Inflammatory macrophage (primary cell): Measurements from ENCODE around the gene CATSPERZ.

Source experiments
- DNase-seq, 2 donors: peaks; one replicate each; pipeline ENCODE4 v3.0.0-alpha.2; 2020 to 2022

The CATSPERZ gene

DNA sequence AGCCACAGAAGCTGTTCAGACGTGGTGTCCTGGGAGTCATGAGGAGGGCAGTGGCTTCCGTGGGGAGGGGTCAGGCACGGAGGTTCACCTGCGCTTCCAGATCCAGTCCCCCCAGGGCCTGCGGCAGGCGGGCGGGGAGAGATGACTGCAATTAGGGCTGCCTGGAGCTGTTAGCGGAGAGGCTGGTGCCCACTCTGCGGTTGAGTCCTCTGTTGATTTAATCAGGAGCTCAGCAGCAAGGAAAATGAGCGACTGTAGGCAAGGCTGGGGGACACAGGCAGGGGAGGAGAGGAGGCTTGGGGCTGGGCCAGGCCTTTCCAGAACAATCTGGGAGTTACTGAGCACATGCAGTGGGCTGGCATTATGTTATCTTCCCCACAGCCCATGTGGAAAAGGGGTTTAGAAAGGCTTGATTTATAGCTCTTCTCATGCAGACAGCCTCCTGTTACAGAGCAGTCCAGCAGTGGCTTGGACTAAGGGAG is 35.7 kb upstream of the CATSPERZ start:
- DNase-seq, result no peak

DNA sequence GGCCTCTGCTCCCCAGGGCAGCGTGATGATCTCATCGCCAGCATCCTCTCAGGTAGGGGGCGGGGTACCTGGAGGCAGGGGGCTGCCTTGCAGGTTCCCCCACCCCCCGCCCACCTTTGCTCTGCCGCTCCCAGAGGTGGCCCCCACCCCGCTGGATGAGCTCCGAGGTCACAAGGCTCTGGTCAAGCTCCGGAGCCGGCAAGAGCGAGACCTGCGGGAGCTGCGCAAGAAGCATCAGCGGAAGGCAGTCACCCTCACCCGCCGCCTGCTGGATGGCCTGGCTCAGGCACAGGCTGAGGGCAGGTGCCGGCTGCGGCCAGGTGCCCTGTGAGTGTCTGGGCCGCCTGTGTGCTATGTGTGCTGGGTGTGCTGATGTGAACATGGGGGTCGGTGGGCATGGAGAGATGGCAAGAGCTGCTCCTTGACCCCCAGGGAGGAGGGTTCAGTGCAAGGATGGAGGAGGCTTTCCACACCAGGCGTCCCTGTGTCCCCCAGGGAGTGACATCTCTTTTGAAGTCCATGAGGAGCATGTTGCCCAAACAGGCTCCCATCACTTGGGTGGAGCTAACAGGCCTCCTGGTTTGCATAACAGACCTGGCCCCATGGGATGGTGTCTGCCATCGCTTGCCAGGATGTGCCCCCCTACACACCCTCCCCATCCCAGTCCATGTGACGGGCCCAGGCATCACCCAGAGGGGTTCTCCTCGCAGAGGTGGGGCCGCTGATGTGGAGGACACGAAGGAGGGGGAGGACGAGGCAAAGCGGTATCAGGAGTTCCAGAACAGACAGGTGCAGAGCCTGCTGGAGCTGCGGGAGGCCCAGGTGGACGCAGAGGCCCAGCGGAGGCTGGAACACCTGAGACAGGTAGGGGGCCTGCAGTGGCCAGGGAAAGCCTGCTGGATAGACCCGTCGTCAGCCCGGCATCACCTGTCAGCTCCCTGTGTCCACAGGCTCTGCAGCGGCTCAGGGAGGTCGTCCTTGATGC is 34.7 kb upstream of the CATSPERZ start:
- no peak for DNase-seq

DNA sequence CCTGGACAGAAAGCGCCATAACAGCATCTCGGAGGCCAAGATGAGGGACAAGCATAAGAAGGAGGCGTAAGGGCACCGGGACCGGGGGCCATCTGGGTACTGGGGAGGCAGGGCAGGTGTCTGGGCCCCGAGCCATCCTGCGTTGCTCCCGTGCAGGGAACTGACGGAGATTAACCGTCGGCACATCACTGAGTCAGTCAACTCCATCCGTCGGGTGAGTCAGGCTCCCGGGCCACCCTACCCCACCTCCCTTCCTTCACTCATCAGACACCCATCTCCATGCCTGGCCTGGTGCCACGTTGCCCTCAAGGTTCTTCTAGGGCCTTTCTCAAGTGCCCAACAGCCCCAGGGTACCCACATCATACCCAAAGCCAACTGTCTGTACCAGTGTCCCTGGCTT is 33.8 kb upstream of the CATSPERZ start:
- DNase-seq, result no peak

DNA sequence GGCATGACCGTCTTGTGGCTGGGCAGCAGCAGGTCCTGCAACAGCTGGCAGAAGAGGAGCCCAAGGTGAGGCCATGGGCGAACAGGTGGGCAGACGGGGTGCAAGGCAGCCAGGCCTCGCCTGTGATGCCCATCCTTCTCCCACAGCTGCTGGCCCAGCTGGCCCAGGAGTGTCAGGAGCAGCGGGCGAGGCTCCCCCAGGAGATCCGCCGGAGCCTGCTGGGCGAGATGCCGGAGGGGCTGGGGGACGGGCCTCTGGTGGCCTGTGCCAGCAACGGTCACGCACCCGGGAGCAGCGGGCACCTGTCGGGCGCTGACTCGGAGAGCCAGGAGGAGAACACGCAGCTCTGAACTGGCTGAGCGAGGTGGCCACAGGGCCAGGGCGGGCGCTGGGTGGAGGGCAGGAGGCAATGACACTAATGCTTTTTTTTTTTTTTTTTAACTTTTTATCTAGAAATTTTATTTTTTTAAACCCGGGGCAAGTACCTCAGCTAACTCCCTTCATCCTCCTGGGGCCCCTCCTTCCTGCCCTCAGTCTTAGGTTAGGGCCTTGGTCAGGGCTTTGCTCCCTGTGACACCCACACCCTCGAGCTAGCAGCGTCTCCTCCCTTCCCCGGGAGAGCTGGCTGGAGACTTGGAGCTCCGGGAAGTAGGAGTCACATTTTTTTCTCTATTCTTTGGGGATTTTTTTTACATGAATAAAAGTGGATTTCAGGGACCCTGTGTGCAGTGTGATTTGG is 32.8 kb upstream of the CATSPERZ start:
- DNase-seq, result no peak

DNA sequence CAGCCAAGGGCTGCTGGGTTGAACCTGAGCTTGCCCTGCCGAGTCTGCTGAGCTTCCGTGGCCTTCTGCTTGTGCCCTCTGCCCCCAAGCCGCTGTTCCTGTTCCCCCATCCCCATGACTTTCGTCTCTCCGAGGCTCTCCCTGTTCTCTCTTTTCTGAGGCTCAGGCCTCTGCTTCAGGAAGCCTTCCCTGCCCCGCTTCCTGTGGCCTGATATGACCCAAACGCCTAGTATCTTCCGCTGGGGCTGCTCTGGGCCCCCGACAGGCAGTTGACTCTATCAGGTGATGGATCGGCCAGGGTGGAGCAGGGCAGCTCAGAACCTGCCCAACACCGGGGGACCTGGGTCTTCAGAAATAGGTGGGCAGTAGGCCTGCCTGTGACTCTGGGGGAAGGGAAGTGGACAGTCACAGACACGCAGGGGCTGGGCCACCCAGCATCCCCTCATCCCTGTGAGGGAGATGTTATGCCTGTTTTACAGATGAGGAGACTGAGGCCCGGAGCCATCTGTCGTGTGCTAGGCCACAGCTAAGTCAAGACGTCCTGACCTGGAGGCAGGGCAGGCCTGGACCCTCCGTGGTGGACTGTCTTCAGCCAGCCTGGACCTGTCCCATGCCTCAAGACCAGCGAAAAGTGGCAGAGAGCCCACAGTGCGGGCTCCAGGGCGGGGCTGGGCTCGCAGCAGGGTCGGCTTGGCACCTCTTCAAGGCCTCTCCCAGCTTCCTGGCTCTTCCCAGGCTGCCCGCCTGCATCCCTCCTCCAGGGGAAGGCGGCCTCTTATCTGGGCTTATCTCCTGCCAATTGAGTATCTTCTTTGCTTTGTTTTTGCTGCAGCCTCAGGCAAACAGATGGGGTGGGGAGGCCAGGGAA is 31.9 kb upstream of the CATSPERZ start:
- DNase-seq, result peak; percentile 59

DNA sequence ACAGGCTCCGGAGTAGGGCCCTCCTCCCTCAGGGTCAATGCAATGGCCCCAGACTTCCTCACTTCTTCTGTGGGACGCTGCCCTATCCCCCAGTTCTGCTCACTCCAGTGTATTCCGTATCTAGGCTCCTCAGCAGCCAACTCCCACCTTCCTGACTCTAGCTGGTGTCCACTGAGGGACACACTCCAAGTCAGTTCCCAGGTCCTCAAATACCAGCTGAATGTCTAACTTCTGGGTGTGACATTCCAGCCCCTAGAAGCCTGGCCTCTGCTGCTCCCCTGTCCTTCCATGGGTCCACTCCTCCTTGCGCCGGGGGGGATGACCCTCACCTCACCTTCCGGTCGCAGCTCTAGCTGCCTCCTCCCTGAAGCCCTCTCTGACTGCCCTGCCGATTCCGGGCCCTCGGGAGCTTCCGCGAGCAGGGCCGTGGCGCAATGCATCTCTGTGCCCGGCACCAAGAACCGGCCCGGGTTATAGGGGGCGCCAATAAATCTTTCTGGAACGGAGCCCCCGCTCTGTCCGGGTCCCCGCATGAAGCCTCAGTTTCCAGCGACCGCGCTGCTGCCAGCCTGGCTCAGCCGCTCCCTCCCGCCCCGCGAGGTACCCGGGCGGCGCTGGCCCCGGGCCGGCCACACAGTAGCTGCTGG is 31.1 kb upstream of the CATSPERZ start:
- peak; percentile 77 to 83 for DNase-seq

DNA sequence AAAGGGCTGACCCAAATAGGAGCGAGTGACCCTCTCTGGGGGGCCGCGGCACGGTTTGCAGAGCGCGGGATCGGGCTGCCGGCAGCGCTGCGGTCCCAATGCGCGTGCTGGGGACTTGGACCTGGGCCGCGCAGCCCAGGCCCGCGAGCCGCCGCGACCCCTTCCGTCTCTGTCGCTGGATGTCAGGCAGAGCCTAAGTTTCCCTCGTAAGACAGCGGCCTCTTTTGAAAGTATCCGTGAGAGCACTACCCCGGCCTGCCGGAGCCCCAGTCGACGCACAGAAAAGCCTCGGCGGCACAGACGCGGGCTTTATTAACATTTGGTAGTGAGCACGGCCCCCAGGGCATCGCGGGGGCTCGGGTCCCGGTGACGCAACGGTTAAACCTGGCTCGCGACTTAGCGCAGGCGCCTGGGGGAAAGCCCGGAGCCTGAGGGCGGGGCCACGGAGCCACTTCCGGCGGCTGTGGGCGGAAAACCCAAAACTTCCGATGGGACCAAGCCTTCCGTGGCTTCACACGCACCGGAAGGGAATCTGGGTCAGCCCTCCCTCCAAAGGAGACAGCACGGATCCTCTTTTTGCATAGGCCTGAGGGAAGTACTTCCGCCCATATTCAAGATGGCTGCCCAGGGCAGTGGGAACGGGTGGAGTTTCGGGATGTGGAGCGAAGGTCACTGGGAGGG is 30.5 kb upstream of the CATSPERZ start:
- DNase-seq, result peak; percentile 100

DNA sequence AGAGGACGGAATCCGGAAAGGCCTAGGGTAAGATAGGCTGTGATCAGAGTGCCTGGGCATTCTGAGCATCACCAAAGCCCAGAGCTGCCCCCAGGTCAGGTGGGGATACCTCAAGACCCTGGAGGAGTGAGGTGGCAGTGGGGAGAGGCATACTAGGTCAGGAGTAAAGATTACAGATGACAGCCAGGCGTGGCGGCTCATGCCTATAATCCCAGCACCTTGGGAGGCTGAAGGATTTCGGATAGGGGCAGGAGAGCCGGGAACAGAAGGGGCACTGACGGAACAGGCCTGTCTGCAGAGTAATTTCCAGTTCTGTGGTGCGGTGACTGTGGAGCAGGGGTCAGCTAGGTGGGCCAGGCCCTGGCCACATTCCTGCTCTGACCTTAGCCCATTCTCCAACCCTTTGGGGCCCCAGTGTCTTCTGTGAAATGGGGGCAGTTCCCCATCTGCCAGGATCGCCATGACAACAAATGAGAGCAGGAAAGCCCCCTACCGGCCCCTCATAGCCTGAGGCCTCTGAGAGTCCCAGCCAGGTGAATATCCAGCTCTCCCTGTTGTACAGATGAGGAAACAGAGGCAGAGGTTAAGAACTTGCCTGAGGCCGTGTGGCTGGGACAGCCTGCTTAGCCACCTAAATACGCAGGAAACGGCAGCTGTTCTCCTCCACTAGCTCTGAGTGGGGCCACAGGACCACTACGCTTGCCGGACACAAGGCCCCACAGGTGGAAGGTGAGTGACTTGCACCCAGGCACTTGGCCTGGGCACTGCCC is 24.9 kb upstream of the CATSPERZ start:
- no peak for DNase-seq

DNA sequence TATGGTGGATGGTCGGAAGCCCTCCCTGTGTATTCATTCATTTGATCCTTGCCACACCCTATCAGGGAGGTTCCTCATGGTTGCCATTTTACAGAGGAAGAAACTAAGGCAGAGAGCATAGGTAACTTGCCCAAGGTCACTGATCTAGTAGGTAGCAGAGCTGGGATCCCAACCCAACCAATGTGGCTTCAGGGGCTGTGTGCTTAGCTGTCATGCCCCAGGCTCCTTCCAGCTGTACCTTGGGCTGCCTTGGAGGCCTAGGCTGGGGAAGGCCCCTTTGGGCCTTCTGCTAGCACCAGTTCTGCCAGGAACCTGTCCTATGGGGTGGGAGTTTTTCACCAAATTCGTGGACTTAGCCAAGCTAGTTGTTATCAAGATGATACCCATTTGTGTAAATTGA is 24.3 kb upstream of the CATSPERZ start:
- no peak for DNase-seq

DNA sequence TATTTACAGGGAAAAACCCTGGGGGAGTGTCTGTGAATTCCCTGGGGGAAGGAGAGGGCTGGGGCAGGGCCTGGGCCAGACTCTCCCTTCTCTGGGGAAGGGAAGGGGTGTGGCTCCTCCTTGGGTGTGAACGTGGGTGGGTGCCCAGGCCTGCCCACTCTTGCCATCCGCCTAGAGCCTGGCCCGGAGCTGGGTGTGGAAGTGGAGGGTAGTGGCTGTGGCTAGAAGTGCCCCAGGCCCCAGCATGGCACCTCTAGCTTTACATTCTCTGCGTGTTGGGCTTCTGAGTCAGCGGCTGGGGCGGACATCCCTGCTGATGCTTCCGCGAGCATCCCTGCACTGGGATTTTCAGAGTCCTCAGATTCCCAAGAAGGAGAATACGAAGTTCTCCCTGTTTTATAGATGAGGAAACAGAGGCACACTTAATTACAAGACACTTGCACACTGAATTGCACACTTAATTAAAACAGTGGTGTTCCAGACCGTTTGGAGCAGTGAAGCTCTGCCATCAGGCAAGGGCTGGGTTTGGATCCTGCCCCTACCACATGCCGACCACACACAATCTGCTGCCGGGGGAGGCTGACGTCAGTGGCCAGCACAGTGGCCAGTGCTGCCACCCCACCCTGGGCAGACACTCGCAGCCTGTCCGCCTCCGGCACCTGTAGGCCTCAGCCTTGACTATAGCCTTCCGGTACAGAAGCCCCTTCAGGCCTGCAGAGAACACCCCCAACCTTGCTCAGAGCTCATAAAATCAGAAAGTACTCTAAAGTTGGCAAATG is 23.3 kb upstream of the CATSPERZ start:
- DNase-seq, result peak in 1 of 2 donors; percentile 18

DNA sequence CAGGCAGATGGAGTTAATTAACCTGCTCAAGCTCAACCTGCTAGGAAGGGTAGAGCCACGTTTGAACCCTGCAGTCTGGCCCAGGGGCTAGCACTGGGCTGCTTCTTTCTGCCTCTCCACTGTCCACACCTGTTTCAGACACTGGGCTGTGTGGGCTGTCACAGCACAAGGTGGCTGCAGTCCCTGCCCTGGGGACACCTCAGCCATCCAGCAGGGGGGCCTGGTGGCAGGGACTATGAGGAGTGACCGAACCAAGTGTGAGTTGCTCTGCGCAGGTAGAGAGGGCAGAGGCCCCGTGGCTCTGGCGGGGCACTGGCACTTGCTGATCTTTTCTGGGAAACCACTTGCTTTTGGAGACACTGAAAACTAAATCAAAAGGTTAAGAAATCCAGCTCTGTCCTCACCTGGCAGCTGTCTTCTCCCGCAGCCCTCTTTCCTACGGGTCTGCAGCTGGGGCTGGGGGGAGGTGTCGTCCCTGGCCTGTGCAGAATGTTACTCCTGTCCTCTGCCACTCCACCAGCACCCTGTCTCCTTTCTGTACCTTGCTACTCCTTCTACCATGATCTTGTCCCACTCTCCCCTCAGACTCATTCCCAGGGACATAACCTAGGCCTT is 21.5 kb upstream of the CATSPERZ start:
- DNase-seq, result no peak

DNA sequence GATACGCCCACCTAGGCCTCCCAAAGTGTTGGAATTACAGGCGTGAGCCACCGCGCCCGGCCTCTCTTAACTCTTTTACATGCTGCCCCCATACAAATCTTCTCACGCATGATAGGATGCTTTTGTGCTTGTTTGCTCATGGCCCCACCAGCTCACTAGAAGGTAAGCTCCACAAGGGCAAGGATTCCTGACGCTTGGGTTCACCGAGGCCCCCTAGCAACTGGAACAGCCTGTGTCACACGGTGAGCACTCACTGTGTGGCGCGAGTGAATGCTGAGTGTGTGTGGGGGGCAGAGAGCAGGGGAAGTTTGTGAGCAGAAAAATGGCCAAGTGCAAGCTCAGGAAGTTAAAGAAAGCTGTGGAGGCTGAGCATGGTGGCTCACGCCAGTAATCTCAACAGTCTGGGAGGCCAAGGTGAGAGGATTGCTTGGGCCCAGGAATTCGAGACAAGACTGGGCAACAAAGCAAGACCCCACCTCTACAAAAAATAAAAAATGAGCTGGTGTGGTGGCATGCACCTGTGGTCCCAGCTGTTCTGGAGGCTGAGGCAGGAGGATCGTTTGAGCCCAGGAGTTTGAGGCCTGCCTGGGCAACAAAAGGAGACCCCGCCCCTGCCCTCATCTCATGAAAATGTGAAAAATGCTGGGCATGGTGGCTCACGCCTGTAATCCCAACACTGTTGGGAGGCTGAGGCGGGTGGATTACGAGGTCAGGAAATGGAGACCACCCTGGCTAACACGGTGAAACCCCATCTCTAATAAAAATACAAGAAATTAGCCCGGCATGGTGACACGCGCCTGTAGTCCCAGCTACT is 18.0 kb upstream of the CATSPERZ start:
- no peak for DNase-seq

DNA sequence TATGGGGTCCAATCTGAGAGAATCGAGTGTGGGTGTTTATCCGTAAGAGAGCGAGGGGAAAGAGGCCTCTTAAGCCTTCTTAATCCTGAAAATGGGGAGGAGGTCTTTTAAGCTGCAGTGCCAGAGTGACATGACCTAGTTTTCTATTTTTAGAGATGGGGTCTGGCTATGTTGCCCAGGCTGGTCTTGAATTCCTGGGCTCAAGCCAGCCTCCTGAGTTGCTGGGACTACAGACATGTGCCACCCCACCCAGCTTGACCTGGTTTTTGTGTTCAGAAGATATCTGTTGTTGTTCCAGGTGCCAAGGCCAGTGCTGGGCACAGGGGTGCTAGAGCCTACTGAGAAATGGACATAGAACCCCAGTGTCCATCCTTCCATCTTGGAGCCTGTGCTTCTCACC is 17.1 kb upstream of the CATSPERZ start:
- no peak for DNase-seq

DNA sequence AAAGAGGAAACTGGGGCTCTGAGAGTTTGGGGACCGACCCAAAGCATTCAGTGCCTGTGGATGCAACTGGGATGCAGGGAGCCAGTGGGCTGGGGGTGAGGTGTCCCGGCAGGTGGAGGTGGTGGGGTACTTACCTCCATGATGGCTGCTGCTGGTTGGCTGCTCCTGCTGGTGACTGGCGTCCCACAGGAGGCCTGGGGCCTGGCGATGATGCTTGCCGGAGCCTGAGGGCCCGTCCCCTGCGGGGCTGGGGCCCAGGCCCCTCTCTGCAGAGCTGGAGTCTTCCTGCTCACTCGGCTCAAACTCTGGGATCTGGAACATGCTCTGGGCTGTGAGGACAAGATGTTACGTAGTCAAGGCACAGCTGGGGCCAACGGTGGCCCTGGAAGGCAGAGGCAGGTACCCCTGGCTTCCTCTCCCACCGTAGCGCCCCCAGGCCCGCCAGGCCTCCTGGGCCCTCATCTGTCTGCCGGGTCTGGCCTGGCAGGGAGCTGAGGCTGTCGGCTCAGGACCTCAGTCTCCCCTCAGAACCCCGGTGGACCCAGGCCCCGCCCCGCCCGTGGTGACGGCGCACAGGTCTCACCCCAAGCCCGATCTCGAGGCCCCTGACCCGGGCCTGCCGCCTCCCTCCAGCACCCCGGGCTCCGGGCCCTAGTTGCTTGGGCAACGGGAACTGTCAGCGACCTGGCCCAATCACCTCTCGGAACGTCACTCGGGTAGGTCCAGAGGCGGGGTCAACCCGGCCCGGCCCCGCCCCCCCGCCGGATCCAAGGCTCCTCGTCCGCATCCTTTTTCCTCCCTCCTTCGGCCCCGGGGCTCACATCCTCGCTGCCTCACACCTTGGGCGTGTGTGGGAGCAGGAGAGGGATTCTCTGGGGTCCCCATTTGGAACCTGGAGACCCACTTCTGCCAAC is 15.9 kb upstream of the CATSPERZ start, which contains the start of gene BAD:
Gene BAD (minus strand): TSS at position 618 of the 914 bp plus-strand sequence. CDS start 297 bp downstream, at position 321.
- peak; percentile 92 to 94 for DNase-seq

DNA sequence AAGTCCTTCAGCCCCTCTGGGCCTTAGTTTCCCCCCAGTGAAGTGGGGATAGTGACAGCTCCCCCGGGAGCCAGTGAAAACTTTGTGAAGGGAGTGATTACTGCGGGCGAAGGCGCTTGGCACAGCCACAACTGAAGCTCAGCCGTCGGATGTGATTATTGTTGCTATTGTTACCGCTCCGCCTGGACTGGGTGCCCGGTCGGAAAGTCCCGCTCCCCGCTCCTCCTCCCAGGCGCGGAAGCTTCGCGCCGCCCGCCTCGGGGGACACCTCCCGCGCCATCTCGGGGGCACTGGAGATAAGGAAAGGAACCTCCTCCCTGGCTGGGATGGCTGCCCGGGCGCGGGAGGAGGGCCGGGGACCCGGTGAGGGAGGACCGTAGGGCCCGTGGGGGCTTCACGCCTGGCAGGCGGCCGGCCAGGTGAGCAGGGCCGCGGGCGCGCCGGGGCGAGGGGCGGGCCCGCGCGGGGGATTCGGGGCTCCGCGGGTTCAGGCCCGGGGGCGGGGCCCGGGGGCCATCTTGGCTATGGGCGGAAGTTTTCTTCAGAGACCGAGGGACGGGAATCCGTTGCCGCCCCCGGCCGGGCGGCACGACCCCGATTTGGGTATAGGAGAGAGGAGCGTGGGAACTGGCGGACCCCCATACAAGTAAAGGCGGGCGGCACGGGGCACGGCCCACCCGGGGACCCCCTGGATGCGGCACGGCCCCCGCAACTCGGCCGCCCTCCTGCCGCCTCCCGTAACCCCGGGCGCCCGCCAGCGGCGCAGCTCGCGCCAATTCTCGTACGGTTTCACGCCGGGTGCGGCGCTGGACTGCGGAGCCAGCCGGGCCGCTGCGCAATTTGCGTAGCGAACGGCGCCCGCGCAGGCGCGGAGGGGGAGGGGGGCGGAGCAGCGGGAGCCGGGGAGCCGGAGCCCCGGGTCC is 14.9 kb upstream of the CATSPERZ start, which contains the start of gene GPR137:
Gene GPR137 (plus strand): TSS at position 887 of the 923 bp plus-strand sequence. CDS start 677 bp downstream, outside the sequence.
- DNase-seq, result peak; percentile 75 to 81
